Liver (tissue), 2 donors: ENCODE data around the gene DMD.

Experiments used
- CTCF ChIP-seq: fragments of 150-350 bp; IDR thresholded peaks from 2 replicates; pipeline ENCODE4 v1.5.1; 2017; ENCODE audit warnings: improper control_type of control experiment, low read depth, low read length; ENCODE audit not compliant: missing input control
- YY1 ChIP-seq: IDR thresholded peaks from 2 replicates; pipeline ENCODE4 v1.6.1; 2016; ENCODE audit warnings: antibody characterized with exemption, mild to moderate bottlenecking
- ZBTB33 ChIP-seq: IDR thresholded peaks from 2 replicates; pipeline ENCODE4 v1.6.1; 2016; ENCODE audit warnings: antibody characterized with exemption
- donor health status: healthy.

- TF ChIP-seq ZBTB33 (no peak), YY1 (no peak), CTCF (no peak)
These were observed 83.1 kb downstream of the DMD start for GRCh38 chrX:33128048-33128805.
